SK-N-SH treated with all-trans-retinoic acid at 6 μM for 48 hours (cell line): ENCODE data around the gene WDR19.

Experiments used
- ARNTL ChIP-seq: fragments of 450-650 bp; formaldehyde crosslinking; IDR thresholded peaks from 2 replicates; pipeline ENCODE4 v1.5.0; 2020; ENCODE audit warnings: low read depth, mild to moderate bottlenecking, moderate library complexity, borderline replicate concordance
- CSDC2 ChIP-seq: fragments of 250-450 bp; sonication (Bioruptor Pico); IDR thresholded peaks from 2 replicates; pipeline ENCODE4 v1.5.0; 2020; ENCODE audit warnings: mild to moderate bottlenecking, moderate library complexity
- ESRRG ChIP-seq: fragments of 250-450 bp; sonication (Bioruptor Pico); IDR thresholded peaks from 2 replicates; pipeline ENCODE4 v1.6.1; 2021; ENCODE audit warnings: mild to moderate bottlenecking
- GLIS3 ChIP-seq: fragments of 250-450 bp; sonication (Bioruptor Pico); IDR thresholded peaks from 2 replicates; pipeline ENCODE4 v1.5.0; 2020; ENCODE audit warnings: mild to moderate bottlenecking, moderate library complexity
- ISL1 ChIP-seq: fragments of 250-450 bp; sonication (Bioruptor Pico); IDR thresholded peaks from 2 replicates; pipeline ENCODE4 v2.1.2; 2022; ENCODE audit warnings: mild to moderate bottlenecking, moderate library complexity
- PPARA ChIP-seq: fragments of 250-450 bp; sonication (Bioruptor Pico); IDR thresholded peaks from 2 replicates; pipeline ENCODE4 v1.5.0; 2020; ENCODE audit warnings: mild to moderate bottlenecking, borderline replicate concordance
- RARB ChIP-seq: fragments of 250-450 bp; sonication (Bioruptor Pico); IDR thresholded peaks from 2 replicates; pipeline ENCODE4 v1.8.0; 2021; ENCODE audit warnings: mild to moderate bottlenecking, moderate library complexity
- TOX ChIP-seq: fragments of 250-450 bp; sonication (Bioruptor Pico); IDR thresholded peaks from 2 replicates; pipeline ENCODE4 v1.8.0; 2021; ENCODE audit warnings: mild to moderate bottlenecking, moderate library complexity, borderline replicate concordance
- ZC3H10 ChIP-seq: fragments of 250-450 bp; sonication (Bioruptor Pico); IDR thresholded peaks from 2 replicates; pipeline ENCODE4 v1.5.1; 2021; ENCODE audit warnings: mild to moderate bottlenecking, moderate library complexity
- ZNF70 ChIP-seq: fragments of 450-650 bp; formaldehyde crosslinking; IDR thresholded peaks from 2 replicates; pipeline ENCODE4 v1.5.0; 2020; ENCODE audit warnings: mild to moderate bottlenecking, moderate library complexity
- TF ChIP-seq, protein P1 (sequence below): fragments of 250-450 bp; sonication (Bioruptor Pico); IDR thresholded peaks from 2 replicates; pipeline ENCODE4 v1.5.0; 2020; ENCODE audit warnings: mild to moderate bottlenecking, moderate library complexity
- TF ChIP-seq, protein P2 (sequence below): fragments of 250-450 bp; sonication (Bioruptor Pico); IDR thresholded peaks from 2 replicates; pipeline ENCODE4 v1.8.0; 2020; ENCODE audit warnings: mild to moderate bottlenecking, moderate library complexity, borderline replicate concordance
- TF ChIP-seq, protein P3 (sequence below): fragments of 250-450 bp; sonication (Bioruptor Pico); IDR thresholded peaks from 2 replicates; pipeline ENCODE4 v1.5.1; 2021; ENCODE audit warnings: mild to moderate bottlenecking, moderate library complexity

DNA sequence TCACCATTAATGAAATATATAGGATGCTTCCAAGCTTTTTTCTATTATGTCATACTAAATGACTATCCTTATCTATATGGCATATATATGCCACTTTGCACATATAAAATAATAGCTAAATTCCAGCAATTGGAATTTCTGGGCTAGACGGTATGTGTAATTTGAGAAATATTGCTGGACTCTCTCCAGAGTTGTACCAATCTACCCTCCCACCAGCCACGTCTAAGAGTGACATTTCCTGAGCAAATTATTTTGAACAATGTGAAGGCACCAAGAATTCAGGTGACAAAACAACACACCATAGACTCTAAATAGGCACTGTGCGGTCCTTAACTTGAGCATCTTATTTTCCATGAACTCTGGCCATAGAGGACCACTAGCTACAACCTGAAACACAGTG is 121.5 kb downstream of the WDR19 start:
- no peak for TF ChIP-seq ARNTL (CRISPR knock-in tag)
- TF ChIP-seq, protein P1, sequence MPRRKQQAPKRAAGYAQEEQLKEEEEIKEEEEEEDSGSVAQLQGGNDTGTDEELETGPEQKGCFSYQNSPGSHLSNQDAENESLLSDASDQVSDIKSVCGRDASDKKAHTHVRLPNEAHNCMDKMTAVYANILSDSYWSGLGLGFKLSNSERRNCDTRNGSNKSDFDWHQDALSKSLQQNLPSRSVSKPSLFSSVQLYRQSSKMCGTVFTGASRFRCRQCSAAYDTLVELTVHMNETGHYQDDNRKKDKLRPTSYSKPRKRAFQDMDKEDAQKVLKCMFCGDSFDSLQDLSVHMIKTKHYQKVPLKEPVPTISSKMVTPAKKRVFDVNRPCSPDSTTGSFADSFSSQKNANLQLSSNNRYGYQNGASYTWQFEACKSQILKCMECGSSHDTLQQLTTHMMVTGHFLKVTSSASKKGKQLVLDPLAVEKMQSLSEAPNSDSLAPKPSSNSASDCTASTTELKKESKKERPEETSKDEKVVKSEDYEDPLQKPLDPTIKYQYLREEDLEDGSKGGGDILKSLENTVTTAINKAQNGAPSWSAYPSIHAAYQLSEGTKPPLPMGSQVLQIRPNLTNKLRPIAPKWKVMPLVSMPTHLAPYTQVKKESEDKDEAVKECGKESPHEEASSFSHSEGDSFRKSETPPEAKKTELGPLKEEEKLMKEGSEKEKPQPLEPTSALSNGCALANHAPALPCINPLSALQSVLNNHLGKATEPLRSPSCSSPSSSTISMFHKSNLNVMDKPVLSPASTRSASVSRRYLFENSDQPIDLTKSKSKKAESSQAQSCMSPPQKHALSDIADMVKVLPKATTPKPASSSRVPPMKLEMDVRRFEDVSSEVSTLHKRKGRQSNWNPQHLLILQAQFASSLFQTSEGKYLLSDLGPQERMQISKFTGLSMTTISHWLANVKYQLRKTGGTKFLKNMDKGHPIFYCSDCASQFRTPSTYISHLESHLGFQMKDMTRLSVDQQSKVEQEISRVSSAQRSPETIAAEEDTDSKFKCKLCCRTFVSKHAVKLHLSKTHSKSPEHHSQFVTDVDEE, result no peak
- TF ChIP-seq TOX (CRISPR knock-in tag), result no peak
- TF ChIP-seq ZC3H10 (CRISPR knock-in tag), result no peak
- TF ChIP-seq ZNF70 (CRISPR knock-in tag), result no peak
- TF ChIP-seq, protein P2, sequence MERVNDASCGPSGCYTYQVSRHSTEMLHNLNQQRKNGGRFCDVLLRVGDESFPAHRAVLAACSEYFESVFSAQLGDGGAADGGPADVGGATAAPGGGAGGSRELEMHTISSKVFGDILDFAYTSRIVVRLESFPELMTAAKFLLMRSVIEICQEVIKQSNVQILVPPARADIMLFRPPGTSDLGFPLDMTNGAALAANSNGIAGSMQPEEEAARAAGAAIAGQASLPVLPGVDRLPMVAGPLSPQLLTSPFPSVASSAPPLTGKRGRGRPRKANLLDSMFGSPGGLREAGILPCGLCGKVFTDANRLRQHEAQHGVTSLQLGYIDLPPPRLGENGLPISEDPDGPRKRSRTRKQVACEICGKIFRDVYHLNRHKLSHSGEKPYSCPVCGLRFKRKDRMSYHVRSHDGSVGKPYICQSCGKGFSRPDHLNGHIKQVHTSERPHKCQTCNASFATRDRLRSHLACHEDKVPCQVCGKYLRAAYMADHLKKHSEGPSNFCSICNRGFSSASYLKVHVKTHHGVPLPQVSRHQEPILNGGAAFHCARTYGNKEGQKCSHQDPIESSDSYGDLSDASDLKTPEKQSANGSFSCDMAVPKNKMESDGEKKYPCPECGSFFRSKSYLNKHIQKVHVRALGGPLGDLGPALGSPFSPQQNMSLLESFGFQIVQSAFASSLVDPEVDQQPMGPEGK (CRISPR knock-in tag), result no peak
- no peak for TF ChIP-seq PPARA
- TF ChIP-seq, protein P3, sequence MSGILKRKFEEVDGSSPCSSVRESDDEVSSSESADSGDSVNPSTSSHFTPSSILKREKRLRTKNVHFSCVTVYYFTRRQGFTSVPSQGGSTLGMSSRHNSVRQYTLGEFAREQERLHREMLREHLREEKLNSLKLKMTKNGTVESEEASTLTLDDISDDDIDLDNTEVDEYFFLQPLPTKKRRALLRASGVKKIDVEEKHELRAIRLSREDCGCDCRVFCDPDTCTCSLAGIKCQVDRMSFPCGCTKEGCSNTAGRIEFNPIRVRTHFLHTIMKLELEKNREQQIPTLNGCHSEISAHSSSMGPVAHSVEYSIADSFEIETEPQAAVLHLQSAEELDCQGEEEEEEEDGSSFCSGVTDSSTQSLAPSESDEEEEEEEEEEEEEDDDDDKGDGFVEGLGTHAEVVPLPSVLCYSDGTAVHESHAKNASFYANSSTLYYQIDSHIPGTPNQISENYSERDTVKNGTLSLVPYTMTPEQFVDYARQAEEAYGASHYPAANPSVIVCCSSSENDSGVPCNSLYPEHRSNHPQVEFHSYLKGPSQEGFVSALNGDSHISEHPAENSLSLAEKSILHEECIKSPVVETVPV (CRISPR knock-in tag), result no peak
- TF ChIP-seq RARB (CRISPR knock-in tag), result no peak
- no peak for TF ChIP-seq ESRRG (CRISPR knock-in tag)
- no peak for TF ChIP-seq CSDC2
- TF ChIP-seq GLIS3, result no peak
- no peak for TF ChIP-seq ISL1 (CRISPR knock-in tag)
